NOMO-1 treated with dmso at 0.1 percent for 144 hours (cell line): Measurements from ENCODE around the gene ARHGAP29.

Source experiments
- DNase-seq: peaks from one replicate; lab custom pipeline; 2025; ENCODE audit not compliant: unreplicated experiment; lab: John Stamatoyannopoulos, UW

Gene ARHGAP29

DNA sequence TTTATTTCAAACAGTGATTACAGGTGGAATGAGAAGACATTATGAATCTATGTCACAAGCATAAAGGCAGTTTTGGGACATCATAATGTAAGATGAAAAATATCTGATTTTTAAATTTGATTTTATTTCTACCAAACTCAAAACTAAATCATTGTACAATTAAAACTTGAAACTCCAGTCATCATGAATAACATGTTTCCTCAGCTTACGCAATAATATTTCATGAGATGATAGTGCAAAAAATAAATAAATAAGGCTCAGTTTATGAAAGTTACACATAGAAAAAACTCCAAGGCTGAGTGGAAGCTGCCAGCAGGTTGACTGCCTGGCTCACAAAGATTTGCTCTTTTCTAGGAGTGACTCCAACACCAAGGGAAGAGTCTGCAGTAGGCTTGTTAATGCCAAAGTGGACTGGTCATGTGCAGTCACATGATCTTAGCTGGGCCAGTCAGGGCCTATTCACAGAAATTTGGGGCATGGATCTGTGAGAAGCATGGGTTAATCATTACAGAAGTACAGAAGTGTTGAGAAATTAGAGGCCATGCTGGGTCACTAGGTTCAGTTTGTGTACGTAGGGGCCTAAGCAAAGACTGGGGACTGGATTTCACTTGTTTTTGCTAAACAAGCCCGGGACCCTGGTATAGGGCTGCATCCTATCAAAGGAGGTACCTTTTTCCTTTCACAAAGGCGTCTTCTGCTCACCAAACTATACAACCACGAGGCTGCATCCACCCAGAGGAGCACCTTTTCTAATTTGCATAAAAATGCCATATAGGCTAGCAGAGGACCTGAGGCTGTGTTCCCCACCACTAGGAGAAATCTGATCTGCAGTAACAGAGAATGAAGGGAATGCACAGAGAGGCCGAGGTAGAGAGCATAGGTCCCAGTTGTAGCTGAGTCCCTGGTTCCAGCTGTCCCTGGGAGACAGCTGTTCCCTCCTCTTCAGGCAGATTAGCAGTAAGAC lies 111.6 kb downstream of the ARHGAP29 start:
- no peak for DNase-seq

DNA sequence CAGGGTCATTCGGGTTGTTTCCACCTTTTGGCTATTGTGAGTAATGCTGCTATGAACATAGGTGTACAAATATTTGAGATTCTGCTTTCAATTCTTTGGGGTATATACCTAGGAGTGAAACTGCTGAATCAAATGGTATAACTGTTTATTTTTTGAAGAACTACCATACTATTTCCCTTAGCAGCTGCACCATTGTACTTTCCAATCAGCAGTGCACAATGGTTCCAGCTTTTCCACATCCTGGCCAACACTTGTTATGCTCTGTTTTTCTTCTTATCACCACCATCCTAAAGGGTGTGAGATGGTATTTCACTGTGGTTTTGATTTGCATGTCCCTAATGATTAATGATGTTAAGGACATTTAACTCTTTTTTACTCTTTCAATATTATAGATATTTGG lies 112.8 kb downstream of the ARHGAP29 start:
- no peak for DNase-seq

DNA sequence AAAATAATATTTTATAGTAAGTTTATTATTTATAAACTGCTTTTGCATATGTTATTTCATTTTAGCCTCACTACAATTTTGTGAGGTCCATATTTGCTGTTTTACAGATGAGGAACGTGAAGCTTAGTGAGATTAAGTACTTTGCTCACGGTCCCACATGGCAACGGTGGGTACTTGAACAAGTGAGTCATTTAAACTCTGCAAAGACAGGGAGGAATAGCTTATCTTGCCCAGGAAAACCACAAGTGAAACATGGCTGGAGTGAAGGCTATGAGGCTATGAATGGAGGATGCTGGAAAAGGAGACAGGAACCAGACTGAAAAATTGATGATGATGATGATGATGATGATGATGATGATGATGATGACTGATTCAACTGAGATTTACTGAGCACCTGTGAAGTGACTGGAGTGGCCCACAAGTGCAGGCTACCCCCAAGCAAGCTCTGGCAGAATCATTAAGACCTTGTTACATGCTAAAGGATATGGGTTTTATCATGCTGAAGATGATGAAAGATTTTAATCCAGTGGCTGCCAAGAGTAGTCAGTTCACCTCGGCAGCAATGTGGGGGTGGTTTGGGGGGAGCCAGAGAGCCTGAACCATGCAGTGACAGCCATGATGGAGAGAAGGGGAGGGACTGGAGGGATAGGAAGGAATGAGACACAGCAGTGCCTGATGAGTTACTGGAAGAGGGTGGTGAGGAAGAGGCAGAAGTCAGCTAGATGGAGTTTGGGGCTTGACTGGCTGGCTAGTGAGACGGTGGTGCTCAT lies 115.0 kb downstream of the ARHGAP29 start:
- no peak for DNase-seq
